ENCODE results near the gene TMEM44. TPM values are rescaled to one million over a fixed set of nuclear protein-coding genes. Genes with fewer than 3 reads are reported as not detected.

The TMEM44 gene
- total RNA-seq, 3 donors from 2014 or later, result 9.4 to 12.8 (median 9.6) TPM

DNA sequence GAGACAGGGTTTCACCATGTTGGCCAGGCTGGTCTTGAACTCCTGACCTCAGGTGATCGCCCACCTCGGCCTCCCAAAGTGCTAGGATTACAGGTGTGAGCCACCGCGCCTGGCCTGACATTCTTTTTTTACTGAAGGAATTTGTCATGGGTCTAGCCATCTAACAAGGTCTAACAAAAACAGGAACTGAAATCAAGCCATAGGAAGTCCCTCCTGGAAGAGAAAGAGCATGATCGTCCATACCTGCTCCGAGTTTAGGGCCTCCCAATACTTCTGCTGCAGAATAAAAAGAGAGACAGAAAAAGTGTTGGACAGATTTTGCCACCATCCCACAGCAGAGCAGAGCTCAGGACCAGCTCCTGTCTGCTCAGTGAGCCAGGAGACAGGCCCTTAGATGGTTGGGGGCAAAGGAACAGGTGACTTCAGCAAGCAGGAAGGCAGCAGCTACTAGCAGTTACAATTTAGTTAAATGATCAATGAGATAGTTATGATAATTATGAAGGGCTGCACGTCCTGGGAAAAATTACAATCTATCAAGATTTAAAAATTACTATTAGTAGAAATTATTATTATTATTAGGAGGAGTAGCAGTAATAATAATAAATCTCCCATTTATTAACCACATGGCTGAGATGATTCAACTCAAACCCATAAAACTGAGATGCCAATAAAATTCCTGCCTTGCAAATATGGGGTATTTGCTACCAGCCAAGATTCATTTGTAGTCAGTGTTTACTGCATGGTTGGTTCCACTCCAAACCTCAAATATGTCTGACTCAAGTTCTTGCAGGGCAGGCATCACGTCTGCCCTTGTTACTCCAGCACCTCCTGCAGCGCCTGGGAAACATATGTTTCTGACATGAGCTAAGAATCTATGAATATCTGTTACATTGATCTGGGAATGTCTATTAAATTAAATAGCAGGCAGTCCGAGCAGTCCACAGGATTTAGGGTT is 40.1 kb downstream of the TMEM44 start:
- Histone ChIP-seq H3K27me3 (no peaks in the 10 kb centered on the region), H3K9me3 (no peaks in the 10 kb centered on the region), H3K4me1 (peaks cover 0 to 5% of the 10 kb centered on the region in 2 donors), H3K27ac (peak overlapping the region in 1 of 2 donors; percentile 67), H3K4me3 (no peak overlapping the region), H3K36me3 (no peaks in the 10 kb centered on the region)
- DNase-seq (ENCODE audit: low spot score in 2 of 2), result peak in 1 of 2 donors; percentile 79
- TF ChIP-seq POLR2A (IDR thresholded peaks at IDR 0.05) (no peak), POLR2AphosphoS5 (IDR thresholded peaks at IDR 0.05) (peak in 1 of 3 donors; percentile 44)
- TF ChIP-seq, protein P1, sequence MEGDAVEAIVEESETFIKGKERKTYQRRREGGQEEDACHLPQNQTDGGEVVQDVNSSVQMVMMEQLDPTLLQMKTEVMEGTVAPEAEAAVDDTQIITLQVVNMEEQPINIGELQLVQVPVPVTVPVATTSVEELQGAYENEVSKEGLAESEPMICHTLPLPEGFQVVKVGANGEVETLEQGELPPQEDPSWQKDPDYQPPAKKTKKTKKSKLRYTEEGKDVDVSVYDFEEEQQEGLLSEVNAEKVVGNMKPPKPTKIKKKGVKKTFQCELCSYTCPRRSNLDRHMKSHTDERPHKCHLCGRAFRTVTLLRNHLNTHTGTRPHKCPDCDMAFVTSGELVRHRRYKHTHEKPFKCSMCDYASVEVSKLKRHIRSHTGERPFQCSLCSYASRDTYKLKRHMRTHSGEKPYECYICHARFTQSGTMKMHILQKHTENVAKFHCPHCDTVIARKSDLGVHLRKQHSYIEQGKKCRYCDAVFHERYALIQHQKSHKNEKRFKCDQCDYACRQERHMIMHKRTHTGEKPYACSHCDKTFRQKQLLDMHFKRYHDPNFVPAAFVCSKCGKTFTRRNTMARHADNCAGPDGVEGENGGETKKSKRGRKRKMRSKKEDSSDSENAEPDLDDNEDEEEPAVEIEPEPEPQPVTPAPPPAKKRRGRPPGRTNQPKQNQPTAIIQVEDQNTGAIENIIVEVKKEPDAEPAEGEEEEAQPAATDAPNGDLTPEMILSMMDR (IDR thresholded peaks at IDR 0.05), result no peak
- intact Hi-C loops (cut with DNase I; ENCODE audit: low total_unique reads), result no loop called here

DNA sequence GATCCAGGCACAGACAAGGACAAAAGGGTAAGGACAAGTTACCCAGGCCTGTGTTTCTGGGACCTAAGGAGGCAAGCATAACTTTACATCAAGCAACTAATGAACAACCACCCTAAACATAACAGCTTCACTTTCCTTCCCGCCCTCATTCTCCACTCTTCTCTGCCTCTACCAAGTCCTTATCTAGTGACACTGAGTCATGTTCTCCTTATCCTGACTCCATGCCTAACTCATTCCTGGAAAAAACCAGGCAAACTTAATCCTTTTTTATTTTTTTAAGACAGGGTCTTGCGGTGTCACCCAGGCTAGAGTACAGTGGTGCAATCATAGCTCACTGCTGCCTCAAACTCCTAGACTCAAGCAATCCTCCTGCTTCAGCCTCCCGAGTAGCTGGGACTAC is 44.5 kb downstream of the TMEM44 start:
- intact Hi-C loops (cut with DNase I; ENCODE audit: low total_unique reads), result no loop called here
- no peak overlapping the region for H3K4me3 ChIP-seq
- no peaks in the 10 kb centered on the region for H3K27me3 ChIP-seq
- no peak overlapping the region for H3K27ac ChIP-seq
- no peaks in the 10 kb centered on the region for H3K9me3 ChIP-seq
- H3K36me3 ChIP-seq, result no peaks in the 10 kb centered on the region
- TF ChIP-seq POLR2A (IDR thresholded peaks at IDR 0.05), result no peak
- no peak for TF ChIP-seq POLR2AphosphoS5 (IDR thresholded peaks at IDR 0.05)
- TF ChIP-seq, protein P1 (IDR thresholded peaks at IDR 0.05), result no peak
- peaks cover 0 to 4% of the 10 kb centered on the region in 2 donors for H3K4me1 ChIP-seq
- DNase-seq (ENCODE audit: low spot score in 2 of 2), result no peak

DNA sequence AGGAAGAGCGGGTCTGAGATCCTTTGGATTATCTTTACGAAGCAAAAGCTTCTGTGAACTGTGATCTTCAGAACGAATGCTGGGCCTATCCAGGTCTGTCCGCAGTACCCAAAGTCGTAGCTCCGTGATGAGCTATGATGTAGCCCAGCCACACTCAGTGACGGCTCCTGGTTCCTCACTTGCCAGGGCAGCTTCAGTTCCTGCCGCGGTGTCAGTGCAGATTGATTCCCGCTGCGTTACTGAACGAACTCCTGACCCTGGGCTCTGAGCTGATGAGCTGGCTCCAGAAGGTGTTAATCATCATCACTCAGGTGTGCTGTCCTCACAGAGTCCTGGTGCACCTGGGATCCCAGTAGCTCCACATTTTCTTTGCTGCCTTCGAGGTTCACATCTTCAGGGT is 45.0 kb downstream of the TMEM44 start:
- H3K27me3 ChIP-seq, result no peaks in the 10 kb centered on the region
- no peak overlapping the region for H3K27ac ChIP-seq
- DNase-seq (ENCODE audit: low spot score in 2 of 2), result no peak
- H3K9me3 ChIP-seq, result no peaks in the 10 kb centered on the region
- H3K4me3 ChIP-seq, result no peak overlapping the region
- H3K36me3 ChIP-seq, result no peaks in the 10 kb centered on the region
- no peaks in the 10 kb centered on the region for H3K4me1 ChIP-seq
- intact Hi-C loops (cut with DNase I; ENCODE audit: low total_unique reads), result no loop called here
- TF ChIP-seq, protein P1 (IDR thresholded peaks at IDR 0.05), result no peak
- no peak for TF ChIP-seq POLR2A (IDR thresholded peaks at IDR 0.05)
- no peak for TF ChIP-seq POLR2AphosphoS5 (IDR thresholded peaks at IDR 0.05)

DNA sequence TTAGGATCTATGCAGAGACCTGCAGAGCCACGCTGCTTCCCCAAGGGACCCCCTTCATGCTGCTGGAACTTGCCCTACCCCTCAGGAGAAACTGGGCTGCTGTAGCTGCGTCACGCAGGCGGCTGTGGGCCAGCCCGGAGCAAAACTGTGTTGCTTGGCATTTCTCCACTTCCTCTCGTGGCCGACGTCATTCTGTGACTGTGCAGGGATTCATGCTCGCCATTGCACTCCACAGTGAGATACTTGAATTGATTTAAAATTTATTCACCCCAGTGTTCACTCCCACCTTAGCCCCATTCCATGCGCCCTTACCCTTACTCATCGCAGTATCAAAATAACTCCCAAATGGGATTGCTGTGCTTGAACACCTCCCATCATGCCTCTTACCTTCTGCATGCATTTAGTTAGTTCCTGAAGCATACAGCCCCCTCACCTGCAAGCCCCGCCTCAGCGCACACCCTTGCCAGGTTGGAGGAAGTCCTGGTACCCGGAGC is 45.7 kb downstream of the TMEM44 start:
- H3K27ac ChIP-seq, result peak overlapping the region; percentile 19 to 46
- no peak for DNase-seq (ENCODE audit: low spot score in 2 of 2)
- intact Hi-C loops (cut with DNase I; ENCODE audit: low total_unique reads), result no loop called here

More for the DNA sequence above, 45.7 kb downstream of the TMEM44 start:
- Histone ChIP-seq H3K36me3 (no peaks in the 10 kb centered on the region), H3K9me3 (no peaks in the 10 kb centered on the region), H3K27me3 (no peaks in the 10 kb centered on the region), H3K4me1 (no peaks in the 10 kb centered on the region), H3K4me3 (no peak overlapping the region)
- TF ChIP-seq POLR2A (IDR thresholded peaks at IDR 0.05) (no peak), POLR2AphosphoS5 (IDR thresholded peaks at IDR 0.05) (no peak)
- TF ChIP-seq, protein P1 (IDR thresholded peaks at IDR 0.05), result no peak
